HG03439 (cell line): ENCODE results near the gene RABGAP1.

ENCODE experiments used
- ATAC-seq: cut with Tn5 transposase; IDR thresholded peaks from one replicate; pipeline ENCODE4 v1.9.1; 2021; ENCODE audit warnings: mild to moderate bottlenecking, moderate library complexity; ENCODE audit not compliant: unreplicated experiment

Gene RABGAP1

DNA sequence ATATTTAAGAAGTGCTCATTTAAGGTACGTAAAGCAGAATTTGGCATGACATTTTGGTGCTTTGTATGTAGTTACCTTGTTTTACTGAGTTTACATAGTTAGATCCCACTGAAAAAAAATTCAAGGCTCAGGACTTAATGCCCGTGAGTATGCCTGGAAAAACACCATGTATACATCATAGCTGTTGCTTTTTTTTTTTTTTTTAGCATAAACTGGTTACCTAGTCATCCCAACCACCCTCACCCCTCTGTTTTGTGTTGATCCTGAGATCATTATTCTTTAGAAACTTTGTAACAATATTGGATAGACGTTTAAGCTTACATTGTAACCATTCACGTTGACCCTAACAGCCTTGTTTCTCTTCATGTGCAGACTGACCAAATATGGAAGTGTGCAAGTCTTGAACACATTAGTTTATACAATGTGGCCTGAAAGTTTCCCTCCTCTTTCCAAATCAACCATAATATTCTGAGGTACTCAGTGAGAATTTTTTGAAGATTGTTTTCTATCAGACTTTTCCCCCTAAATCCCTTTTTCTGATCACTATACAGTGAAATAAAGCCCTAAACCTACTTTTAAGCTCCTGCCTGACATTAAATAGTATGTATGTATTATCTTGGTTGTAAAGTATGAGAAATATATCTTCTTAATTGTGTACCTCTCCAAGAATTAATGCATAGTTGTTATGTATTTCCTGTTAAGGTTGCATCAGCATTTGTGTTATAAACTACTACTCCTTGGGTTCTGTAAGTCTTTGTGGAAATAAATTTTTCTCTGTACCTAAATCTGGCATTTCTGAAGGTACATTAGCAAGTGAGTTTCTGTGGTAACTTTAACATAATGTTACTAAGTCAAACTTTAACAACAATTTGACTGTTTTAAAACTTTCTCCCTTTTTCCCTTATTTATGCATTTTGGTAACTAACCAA lies 4.4 kb downstream of the RABGAP1 start:
- no peak for ATAC-seq

DNA sequence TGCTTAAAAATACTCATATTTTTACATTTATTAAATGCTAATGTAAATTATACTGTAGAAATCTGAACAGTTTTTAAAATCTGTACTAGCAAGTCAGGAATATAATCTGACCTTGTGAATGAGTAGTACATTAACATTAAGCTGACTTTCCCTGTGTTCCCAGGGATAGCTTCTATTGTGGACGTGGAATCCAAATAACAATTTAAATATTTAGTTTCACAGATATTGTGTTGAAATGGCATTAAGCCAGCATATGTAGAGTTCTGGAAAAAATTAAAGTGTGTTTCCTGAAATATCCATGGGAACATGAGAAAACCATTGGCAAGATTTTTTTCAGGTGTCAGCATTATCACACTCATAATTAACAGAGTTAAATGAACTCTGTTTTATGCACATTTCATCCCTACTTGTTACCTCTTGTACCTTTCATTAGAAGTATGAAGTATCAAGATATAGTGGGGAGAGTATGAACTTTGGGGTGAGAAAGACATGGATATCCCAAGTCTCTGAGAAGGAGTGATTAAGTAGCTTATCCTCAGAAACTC lies 5.7 kb downstream of the RABGAP1 start:
- ATAC-seq = no peak

- no peak for ATAC-seq
Observed at GRCh38 chr9:122948313-122948712, 7.5 kb downstream of the RABGAP1 start.

- ATAC-seq = no peak
Observed at GRCh38 chr9:122949696-122950095, 8.9 kb downstream of the RABGAP1 start.

DNA sequence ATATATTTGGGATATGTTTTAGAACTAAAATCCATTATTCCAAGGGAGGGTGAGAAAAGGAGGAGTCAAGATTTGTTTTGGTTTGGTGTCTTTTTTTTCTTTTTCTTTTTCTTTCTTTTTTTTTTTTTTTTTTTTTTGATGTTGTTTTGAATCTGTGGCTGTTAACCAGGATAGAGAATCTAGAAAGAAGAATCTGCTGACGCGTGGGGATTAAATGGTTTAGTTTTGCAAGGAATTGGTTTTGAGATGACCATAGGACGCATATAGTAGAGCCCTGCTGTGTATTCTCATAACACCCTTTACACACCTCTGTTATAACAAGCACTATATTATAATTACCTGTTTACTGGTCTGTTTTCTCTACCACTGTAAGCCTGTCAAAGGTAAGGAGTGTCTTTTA lies 9.4 kb downstream of the RABGAP1 start:
- no peak for ATAC-seq

DNA sequence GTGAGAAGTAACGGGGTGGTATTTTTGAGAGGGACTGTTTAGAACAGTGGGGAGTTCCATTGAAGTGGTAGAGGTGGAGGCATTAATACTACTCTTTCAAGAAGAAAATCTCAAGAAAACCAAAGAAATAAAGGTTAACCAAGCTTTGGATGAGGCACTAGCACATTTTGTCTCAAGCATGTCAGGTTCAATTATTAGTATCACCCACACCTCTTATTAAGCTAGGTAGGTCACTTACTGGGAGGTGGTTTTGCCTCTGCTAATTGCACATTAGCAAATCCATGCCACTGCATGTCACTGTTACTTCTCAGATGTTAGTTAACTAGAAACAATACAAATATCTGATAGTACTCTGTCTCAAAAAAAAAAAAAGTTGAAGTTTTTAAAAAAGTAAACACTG lies 10.2 kb downstream of the RABGAP1 start:
- ATAC-seq = no peak

DNA sequence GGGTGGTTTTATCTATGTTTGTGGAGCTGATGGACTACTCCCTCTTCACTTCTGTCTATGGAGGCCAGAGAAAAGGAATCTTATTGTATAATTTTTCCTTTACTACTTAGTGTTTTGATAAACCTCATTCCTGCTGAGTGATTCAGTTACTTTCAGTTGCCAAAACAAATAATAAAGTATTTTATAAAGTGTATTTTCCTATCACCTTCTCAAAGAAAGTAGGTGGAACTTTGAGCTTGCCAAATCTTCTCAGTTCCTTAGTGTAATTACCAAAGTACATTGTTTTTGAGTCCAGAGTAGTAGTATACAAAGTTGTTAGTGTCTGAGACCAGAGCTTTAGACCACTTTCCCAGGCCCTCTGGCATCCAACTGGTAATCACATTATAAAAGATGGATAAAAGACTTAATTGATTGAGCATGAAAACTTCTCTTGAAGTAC lies 13.5 kb downstream of the RABGAP1 start:
- no peak for ATAC-seq

DNA sequence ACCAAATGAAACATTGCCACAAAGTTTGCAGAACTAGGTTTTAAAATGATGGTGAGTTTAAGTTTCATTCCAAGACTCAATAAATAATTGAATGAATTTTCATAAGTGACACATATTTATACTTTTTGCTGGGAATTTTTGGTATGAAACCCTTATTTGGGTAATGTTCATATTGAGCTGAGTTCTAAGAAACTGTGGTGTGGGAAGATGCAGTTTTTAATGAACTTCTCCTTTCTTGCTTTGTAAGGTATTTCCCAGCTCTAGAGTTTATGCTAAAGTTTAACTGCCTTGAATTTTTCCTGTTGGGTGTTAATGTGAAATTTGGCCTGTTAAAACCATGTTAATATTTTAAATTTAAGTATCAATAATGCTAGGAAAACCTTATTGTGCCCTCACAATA lies 15.1 kb downstream of the RABGAP1 start:
- ATAC-seq = no peak

DNA sequence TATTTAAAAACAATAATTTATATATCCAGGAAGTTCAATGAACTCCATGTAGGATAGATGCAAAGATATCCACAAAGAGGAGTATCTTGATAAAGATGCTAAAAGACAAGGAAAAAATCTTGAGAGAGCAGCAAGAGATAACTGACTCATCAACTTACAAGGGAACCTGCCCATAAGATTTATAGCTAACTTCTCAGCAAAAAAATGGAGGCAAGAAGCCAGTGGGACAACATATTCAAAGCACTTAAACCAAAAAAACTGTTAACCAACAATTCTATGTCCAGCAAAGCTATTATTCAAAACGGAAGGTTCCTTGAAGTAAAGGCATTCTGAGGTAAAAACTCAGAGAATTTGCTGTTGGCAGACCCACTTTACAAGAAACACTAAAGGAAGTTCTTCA lies 20.3 kb downstream of the RABGAP1 start:
- ATAC-seq = no peak

DNA sequence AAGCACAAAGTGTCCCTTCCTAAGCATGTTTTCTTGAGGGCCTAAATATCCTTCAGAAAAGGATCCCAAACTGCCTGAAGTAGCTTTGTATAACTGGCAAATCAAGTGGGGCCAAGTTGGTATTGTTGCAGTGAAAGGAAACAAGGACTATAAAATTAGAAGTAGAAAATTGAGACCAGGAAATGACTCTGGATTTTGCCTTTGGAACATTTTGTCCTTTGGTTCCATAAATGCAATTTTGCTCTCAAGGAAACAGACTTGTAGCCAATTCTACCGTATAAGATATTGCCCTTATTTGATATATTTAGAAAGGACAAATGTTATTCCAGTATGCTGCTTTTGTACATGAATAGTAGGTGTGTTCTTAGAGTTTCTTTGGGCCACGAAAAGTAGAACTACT lies 34.4 kb downstream of the RABGAP1 start:
- no peak for ATAC-seq

DNA sequence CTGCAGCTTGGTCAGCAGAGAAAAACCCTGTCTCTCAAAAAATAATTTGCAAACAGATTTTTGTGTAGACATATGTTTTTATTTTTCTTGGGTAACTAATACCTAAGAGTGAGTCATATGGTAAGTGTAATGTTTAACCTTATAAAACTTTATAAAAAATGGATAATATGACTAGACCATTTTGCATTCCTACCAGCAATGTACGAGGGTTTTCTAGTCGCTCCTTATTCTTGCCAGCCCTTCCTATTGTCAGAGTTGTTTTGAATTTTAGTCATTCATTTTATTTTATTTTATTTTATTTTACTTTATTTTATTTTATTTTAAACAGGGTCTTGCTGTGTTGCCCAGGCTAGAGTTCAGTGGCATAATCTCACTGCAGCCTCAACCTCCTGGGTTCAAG lies 37.8 kb downstream of the RABGAP1 start:
- no peak for ATAC-seq

- no peak for ATAC-seq
Observed at GRCh38 chr9:122986010-122986409, 45.2 kb downstream of the RABGAP1 start.

- no peak for ATAC-seq
Observed at GRCh38 chr9:122988141-122988540, 47.3 kb downstream of the RABGAP1 start.

DNA sequence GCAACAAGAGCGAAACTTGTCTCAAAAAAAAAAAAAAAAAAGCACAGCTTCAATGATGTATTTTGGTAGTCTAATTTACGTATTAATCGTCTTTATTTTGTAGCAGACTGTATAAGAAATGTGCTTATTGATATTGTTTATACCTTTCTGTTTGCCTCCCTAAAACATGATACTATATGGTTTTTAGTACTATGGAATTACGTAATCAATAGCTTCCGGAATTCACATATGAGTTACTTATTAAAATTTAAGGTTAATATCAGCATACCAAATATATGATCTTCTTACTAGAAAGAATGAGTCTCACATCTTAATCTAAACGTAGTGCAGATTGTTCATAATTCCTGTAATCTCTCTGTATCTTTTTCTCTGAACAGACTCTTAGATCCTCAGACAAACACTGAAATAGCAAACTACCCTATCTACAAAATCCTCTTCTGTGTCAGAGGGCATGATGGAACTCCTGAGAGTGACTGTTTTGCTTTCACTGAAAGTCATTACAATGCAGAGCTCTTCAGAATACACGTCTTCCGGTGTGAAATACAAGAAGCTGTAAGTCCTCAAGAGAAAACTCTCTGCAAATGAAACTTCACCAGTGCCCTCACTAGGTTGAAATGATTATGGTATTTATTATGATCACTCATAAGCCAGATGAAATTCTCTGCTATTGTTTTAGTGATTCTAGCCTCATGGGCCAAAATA lies 48.3 kb downstream of the RABGAP1 start:
- ATAC-seq = peak; percentile 61

DNA sequence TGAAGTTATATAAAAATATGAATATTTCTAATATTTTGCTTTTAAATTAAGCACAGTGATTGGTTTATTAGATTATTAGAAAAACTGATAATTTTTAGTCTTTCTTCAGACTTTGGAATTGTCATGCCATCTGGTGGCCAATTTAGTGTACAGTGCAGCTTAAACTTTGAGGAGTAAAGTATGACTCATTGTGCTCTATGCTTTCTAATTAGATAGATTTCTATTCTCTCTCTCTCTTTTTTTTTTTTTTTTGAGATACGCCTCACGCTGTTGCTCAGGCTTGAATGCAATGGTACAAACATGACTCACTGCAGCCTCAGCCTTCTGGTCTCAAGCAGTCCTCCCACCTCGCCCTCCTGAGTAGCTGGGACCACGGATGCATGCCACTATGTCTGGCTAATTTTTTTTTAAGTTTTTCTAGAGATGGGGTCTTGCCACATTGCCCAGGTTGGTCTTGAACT lies 50.6 kb downstream of the RABGAP1 start:
- no peak for ATAC-seq

- ATAC-seq = no peak
Observed at GRCh38 chr9:122996586-122996985, 55.8 kb downstream of the RABGAP1 start.

GRCh38 chr9:122998448-122998847 lies 57.6 kb downstream of the RABGAP1 start:
- ATAC-seq = no peak

GRCh38 chr9:123000371-123001068 lies 59.7 kb downstream of the RABGAP1 start:
- no peak for ATAC-seq

- ATAC-seq = no peak
Observed at GRCh38 chr9:123002754-123003153, 61.9 kb downstream of the RABGAP1 start.

DNA sequence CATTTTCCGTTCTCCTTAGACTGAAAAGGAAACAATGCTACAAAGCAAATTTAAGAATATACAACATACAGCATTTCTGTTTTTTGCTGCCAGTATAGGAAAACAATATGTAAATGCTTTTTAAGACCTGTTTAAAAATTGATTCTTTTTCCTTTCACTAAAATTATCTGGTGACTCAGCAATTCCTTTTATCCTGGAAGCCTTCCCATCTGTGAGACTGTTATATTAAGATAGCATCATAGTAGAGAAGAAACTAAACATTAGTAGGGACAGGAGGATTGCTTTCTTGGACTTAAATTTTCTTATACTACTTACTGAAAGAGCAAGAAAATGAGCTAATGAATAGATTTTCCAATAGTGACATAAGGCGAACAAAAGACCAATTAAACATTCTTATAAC lies 62.6 kb downstream of the RABGAP1 start:
- no peak for ATAC-seq

DNA sequence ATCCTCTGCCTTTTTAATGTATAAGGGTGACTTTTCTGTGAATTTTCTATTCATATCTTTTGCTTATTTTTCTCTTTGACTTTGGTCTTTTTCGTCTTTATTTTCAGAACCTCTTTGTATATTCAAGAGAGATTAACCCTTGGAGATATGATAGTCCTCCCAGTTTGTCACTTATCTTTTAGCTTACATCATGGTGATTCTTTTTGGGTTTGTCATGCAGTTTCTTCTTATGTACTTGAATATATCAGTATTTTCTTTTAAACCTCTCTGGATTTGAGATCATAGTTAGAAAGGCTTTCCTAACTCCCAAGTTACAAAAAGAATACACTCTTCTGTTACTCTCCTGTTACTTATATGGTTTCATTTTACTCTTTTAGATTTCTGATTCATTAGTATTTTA lies 65.1 kb downstream of the RABGAP1 start:
- ATAC-seq = no peak
